Activated T-helper 1 cell treated with Interleukin-2 at 50 U/mL for 16 hours (primary cell): ENCODE measurements around the gene CNOT1.

Experiments
- DNase-seq: peaks from one replicate; pipeline ENCODE4 v3.0.0-alpha.2; 2020; ENCODE audit warnings: low read depth

The CNOT1 gene

DNA sequence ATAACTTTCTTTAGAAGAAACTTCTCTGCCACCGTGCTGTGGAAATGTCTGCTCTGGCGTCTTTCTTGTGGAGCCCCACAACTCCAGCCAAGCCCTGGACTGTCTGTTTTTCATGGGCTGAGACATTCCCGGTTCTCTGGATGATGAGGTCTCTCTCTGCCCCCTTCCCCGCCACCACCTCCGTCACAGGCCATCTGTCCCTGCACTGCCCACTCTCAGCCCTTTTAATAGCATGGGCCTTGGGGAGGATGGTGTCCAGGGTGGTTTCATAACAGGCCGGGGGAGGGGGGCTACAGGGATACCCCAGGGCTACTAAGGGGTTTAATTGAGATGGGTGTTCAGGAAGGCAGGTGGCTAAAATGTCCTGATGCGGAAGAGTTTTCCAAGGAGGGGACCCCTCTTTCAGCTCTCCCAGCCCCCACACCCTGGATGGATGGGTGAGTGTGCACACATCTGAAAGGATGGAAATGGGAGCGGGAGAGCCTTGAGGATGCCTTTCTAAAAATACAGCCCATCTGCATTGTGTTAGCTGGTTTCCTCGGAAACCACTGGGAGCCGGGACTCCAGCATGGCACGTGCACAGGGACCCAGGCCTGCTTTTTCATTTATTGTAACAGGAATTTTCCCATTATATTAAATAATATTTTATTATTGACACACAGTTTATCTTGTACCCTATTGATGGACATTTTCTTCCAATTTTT, 144.3 kb downstream of the CNOT1 start:
- DNase-seq = no peak

DNA sequence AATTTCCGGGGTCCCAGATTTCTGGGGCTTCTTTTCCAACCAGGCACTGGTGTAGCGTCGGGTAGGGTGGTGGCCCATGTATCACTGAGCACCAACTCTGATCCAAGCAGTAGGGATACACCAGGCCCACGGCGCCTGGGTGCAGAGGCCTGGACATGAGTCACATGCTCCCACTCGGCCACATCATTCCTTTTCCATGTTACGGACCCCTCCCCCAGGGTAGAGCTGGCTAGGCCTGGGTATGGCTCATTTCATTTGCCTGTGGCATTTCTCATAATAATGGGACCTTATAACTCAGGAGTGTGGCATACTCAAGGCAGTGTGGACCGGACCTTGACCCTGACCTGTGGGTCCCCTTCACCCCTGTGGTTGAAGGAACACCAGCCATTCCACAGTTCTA, 147.7 kb downstream of the CNOT1 start:
- DNase-seq = no peak

DNA sequence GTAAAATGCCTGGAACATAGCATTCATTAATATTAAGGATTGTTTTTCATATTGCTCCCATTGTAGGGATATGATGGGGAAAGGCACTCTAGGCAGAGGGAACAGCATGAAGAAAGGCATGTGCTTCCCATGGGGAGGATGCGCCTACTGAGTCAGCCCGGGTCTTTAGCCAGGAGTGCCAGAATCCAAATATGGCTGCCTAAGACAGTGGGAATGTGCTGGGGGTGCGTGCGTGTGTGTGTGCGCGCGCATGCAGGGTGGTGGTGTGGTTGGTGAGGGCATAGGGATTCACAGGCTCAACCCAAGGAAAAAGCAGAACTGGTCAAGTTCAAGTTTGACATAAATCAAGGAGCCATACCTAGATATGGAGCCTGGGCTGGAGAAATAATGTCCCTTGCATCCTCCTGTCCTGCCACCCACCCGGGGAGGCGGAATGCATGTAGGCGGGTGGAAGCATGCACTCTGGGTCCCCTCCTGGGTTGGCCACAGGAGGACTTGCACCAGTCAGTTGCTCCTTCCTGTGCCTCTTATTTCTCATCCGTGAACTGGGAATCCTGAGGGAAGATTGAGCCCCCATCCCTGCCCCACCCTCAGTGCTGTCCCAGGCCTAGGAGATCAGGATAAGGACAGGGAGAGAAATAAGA, 148.3 kb downstream of the CNOT1 start:
- no peak for DNase-seq

DNA sequence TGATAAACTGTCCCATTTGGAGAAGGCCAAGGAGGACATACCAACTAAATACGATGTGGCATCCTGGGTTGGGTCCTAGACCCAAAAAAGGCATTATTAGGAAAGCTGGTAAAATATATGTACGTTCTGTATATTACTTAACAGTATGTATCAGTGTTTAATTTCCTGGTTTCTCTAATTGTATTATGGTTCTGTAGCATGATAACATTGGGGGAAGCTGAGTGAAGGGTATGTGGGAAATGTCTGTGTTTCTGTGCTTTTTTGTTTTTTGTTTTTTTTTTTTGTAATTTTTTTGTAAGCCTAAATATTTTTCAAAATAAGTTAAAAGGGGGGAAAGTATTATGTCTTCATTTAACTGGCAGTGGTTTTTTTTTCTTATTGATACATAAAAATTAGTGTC, 151.2 kb downstream of the CNOT1 start:
- no peak for DNase-seq

DNA sequence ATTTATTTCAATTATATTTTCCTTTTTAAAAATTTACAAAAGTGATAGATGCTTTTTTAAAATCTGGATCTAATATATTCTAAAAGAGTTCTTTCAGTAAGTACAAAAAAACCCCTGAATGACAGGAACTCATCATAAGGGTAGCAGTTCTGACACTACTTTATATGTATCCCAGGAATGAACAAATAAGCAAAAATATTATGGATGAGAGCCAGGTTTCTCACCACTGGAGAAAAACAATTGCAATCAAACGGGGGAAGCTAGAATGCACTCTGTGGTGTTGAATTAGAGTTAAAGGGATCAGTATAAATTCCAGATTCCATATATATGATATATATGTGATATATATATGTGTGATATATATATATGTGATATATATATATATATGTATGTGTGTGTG, 152.8 kb downstream of the CNOT1 start:
- DNase-seq = no peak

DNA sequence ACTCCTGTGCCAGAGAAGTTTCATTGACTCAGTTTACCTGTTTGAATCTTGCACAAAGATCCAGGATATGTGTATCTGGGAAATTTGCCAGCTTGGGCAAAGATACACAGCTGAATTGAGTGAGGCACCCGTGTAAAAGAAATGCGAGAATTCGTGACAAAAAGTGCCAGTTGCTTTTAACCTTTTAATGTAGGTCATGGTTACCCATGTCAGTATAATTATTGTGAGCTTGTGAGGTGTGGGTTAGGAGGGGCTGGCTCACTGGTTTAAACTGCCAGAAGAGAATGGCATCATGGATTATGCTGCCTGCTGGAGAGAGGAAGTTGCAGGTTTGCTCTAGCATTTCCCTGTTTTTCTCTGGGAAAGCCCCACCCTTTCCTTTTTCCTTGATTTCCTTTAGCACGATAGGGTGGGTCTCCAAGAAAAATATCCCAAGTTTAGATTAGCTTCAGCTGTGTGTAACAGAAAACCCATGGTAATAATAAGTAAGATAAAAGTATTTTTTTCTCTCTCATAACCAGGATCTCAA, 154.5 kb downstream of the CNOT1 start:
- no peak for DNase-seq

DNA sequence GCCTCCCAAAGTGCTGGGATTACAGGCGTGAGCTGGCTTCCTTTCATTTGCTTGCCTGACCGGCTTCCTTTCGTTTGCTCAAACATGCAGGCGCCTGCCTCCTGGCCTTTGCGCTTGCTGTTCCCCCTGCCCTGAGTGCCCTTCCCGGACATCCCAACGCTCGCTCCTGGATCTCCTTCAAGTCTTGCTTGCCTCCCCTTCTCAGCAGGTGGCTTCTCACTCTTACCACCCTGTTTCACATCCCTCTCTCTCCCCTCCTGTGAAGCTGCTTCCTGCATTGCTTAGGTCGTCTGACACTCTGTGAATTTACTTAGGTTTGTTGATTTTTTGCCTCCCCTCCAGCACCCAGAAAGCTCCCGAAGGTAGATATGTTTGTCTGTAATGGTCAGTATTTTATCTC, 155.3 kb downstream of the CNOT1 start:
- DNase-seq = no peak

DNA sequence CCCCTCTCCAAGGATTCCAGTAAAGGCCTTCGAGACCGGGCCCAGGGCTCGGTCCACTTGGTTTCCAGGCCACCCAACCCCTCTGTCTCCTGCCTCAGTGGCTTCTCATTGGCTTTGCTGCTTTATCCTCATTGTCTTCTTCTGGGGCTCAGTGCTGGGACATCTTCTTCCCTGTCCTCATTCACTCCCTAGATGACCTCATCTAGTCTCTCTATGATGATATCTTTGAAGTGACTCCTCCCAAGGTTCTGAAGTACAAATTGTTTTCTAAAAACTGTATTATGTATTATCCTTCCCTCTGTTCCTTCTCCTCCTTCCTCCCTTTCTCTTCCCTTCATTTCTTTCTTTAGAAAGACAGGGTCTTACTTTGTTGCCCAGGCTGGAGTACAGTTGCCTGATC, 156.8 kb downstream of the CNOT1 start:
- DNase-seq = no peak

DNA sequence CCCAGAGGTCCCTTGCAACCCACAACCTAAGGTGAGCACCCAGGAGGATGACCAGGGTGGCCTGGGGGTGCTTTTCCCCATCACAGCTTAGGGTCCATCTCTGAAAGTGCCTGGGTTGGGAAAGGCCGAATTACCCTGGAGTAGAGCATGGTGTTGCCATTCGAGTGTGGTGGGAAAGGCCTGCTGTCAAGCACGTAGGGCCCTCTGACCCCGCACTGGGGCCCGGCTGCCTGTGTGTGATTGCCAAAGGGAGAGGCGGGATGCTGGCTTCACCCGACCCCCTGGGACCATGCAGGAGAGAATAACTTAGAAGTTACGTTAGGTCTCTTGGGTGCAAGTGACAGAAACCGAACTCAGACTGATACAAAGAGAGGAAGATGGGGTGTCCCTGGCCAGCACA, 157.4 kb downstream of the CNOT1 start:
- no peak for DNase-seq

DNA sequence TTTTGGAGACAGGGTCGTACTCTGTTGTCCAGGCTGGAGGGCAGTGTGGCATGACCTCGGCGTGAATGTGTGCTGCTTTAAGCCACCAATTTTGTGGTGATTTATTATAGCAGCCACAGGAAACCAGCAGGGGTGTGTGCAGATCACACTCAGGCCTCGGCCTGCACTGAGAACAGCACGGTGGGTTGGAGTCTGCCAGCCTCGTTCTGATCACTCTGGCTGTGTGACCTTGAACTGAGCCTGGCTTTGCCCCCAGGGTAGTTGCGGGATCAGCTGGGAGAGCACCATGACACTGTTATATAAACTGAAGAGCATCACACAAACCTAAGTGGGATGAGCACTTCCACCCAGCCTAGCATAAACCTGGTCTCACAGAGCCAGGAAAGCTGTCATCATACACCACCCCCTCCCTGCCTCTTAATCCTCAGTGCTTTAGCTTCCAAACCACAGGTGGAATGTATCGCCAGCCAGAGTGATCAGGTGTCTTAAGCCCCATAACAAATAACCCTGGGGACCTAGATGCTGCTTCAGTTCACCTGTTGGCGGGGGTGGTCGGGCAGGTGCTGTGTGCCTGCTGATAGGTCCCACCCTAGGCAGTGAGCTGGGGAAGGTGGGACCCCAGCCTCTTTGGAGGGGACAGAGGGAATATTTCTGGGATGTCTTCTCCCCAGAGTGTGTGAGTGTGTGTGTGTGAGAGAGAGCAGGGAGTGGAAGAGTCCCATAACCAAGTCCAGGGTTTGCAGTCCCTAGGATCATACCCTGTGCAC, 158.2 kb downstream of the CNOT1 start:
- no peak for DNase-seq
